Astrocyte (in vitro differentiated cells and primary cell): Measurements from ENCODE around the gene LGALS1.
"Not testable (repeated sequence)": the region's sequence is repeated elsewhere in the genome, so short reads cannot be mapped to it uniquely, and the experiment has no call there.

Experiments used
- EZH2 ChIP-seq: IDR thresholded peaks from 2 replicates; pipeline ENCODE4 v1.6.1; 2012; ENCODE audit warnings: mild to moderate bottlenecking, low read length, inconsistent platforms; ENCODE audit not compliant: insufficient read depth
- TF ChIP-seq, protein P1 (sequence below): IDR thresholded peaks from 2 replicates; pipeline ENCODE4 v1.5.1; 2011; ENCODE audit warnings: low read depth, mild to moderate bottlenecking, inconsistent platforms, low read length, moderate library complexity; ENCODE audit not compliant: insufficient read depth

DNA sequence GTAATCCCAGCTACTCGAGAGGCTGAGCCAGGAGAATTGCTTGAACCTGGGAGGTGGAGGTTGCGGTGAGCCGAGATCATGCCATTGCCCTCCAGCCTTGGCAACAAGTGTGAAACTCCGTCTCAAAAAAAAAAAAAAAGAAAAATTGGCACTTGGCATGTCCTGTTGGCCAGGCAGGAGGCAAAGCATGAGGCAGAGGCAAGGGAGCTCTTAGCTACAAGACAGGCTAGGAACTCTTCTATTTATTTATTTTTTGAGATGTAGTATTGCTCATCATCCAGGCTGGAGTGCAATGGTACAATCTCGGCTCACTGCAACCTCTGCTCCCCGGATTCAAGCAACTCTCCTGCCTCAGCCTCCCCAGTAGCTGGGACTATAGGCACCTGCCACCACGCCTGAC lies 18.7 kb downstream of the LGALS1 start:
- not testable (repeated sequence) for TF ChIP-seq EZH2
- TF ChIP-seq, protein P1, sequence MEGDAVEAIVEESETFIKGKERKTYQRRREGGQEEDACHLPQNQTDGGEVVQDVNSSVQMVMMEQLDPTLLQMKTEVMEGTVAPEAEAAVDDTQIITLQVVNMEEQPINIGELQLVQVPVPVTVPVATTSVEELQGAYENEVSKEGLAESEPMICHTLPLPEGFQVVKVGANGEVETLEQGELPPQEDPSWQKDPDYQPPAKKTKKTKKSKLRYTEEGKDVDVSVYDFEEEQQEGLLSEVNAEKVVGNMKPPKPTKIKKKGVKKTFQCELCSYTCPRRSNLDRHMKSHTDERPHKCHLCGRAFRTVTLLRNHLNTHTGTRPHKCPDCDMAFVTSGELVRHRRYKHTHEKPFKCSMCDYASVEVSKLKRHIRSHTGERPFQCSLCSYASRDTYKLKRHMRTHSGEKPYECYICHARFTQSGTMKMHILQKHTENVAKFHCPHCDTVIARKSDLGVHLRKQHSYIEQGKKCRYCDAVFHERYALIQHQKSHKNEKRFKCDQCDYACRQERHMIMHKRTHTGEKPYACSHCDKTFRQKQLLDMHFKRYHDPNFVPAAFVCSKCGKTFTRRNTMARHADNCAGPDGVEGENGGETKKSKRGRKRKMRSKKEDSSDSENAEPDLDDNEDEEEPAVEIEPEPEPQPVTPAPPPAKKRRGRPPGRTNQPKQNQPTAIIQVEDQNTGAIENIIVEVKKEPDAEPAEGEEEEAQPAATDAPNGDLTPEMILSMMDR = not testable (repeated sequence)
